Adrenal gland (tissue), 5 donors: Measurements from ENCODE around the gene METTL21C.

ENCODE experiments used
- CTCF ChIP-seq, 6 experiments: fragments of 450-650 bp in 4 of 6; fragments of 200-600 bp in 2 of 6; sonication (generic) in 1 of 6; IDR thresholded peaks; 1 replicate in 5 of 6; 2 replicates in 1 of 6; pipeline versions ENCODE4 v1.5.1 to v1.8.0; 2016 to 2021; ENCODE audit warnings: antibody characterized with exemption in 6 of 6, mild to moderate bottlenecking in 2 of 6, moderate library complexity in 1 of 6
- POLR2A ChIP-seq, 2 donors: fragments of 450-650 bp; IDR thresholded peaks; one replicate each; pipeline ENCODE4 v1.6.1; 2017; ENCODE audit warnings: antibody characterized with exemption in 2 of 2, mild to moderate bottlenecking in 2 of 2, moderate library complexity in 1 of 2
- donor health status: DM: no; HTN: no; CAD: no.

- TF ChIP-seq CTCF (IDR thresholded peaks at IDR 0.05) (no peak), POLR2A (IDR thresholded peaks at IDR 0.05) (no peak)
Observed at GRCh38 chr13:102642029-102642428, 52.8 kb downstream of the METTL21C start.
